Measurements from ENCODE around the gene CACYBP. TPM values are rescaled to one million over a fixed set of nuclear protein-coding genes. Genes with fewer than 3 reads are reported as not detected.

The CACYBP gene
- total and polyA plus RNA-seq, 2 of the 13 experiments (the other 11 are each of a cell fraction or from before 2014, with no cell fraction given): 18.4 to 183 TPM

DNA sequence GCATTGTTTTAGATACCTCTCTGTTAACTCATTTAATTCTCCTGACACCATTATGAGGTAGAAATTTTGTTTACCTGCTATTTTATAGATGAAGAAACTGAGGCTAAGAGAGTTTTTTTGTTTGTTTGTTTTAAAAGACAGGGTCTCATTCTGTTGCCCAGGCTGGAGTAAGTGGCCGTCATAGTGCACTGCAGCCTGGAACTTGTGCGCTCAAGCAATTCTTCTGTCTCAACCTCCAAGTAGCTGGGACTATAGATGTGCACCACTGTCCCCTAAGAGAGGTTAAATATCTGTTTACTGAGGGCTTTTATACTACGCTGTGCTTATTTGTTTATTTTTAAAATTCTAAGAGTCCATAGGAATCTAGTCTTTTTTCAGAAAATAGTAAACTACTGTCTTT, 43.7 kb upstream of the CACYBP start:
- Histone ChIP-seq H3K4me1 (ENCODE audit: insufficient read depth, low read length) (peaks cover 37% of the 10 kb centered on the region), H3K79me2 (ENCODE audit: insufficient read depth, low read length) (no peaks in the 10 kb centered on the region), H2AFZ (ENCODE audit: low read length) (no peak overlapping the region), H3K9me3 (ENCODE audit: low read length) (no peaks in the 10 kb centered on the region), H3K27me3 (ENCODE audit: control insufficient read depth in 1 of 2, insufficient read depth in 2 of 2, low read length in 2 of 2) (no peaks in the 10 kb centered on the region), H3K9ac (ENCODE audit: insufficient read depth, low read depth, low read length) (no peak overlapping the region), H4K20me1 (ENCODE audit: insufficient read depth, low read length) (no peaks in the 10 kb centered on the region), H3K36me3 (replicated peaks in 1 of 2; ENCODE audit: control insufficient read depth in 1 of 2, insufficient read depth in 2 of 2, low read length in 2 of 2) (no peaks in the 10 kb centered on the region), H3K4me2 (ENCODE audit: low read depth, low read length) (no peak overlapping the region), H3K4me3 (replicated peaks in 1 of 3; ENCODE audit: insufficient read depth in 1 of 3, low read depth in 2 of 3, low read length in 3 of 3) (no peak overlapping the region), H3K27ac (ENCODE audit: extremely low read length, insufficient read depth, low read length) (no peak overlapping the region)
- FAIRE-seq: no peak
- BruUV-seq (replicated peaks): no TSS peak
- in situ Hi-C loops (cut with HindIII; ENCODE audit: extremely low pct_ligation_motif_present, low pct_unique_long_range_greater_than_20kb): no loop called here
- WGBS (ENCODE audit: low lambda C conversion rate): 97% methylated on average over 3 of the region's 3 CpGs
- ChIA-PET POLR2A (no interaction called here), CTCF (ENCODE audit: low intra/inter-chr PET ratio, low total read pairs) (no interaction called here)
- TF ChIP-seq, protein P1, sequence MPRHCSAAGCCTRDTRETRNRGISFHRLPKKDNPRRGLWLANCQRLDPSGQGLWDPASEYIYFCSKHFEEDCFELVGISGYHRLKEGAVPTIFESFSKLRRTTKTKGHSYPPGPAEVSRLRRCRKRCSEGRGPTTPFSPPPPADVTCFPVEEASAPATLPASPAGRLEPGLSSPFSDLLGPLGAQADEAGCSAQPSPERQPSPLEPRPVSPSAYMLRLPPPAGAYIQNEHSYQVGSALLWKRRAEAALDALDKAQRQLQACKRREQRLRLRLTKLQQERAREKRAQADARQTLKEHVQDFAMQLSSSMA (CRISPR knock-in tag; IDR thresholded peaks at IDR 0.05): no peak
- TF ChIP-seq HOXA9 (CRISPR knock-in tag; IDR thresholded peaks at IDR 0.05; ENCODE audit: borderline replicate concordance) (no peak), POLR2A (IDR thresholded peaks at IDR 0.05; ENCODE audit: insufficient read depth in 1 of 2, low read depth in 2 of 2, low read length in 2 of 2) (no peak), ZBTB38 (CRISPR knock-in tag; IDR thresholded peaks at IDR 0.05) (no peak), ZNF124 (CRISPR knock-in tag; IDR thresholded peaks at IDR 0.05) (no peak), STAT5B (CRISPR knock-in tag; IDR thresholded peaks at IDR 0.05) (no peak), ZNF414 (CRISPR knock-in tag; IDR thresholded peaks at IDR 0.05) (no peak), ZNF772 (CRISPR knock-in tag; IDR thresholded peaks at IDR 0.05) (no peak), ZFP90 (CRISPR knock-in tag; IDR thresholded peaks at IDR 0.05; ENCODE audit: borderline replicate concordance) (no peak), ZBTB7B (CRISPR knock-in tag; IDR thresholded peaks at IDR 0.05) (no peak), TBL1XR1 (IDR thresholded peaks at IDR 0.05; ENCODE audit: borderline replicate concordance, low read length, partially characterized antibody) (no peak), ZNF317 (CRISPR knock-in tag; IDR thresholded peaks at IDR 0.05) (no peak), ARNTL (CRISPR knock-in tag; IDR thresholded peaks at IDR 0.05) (no peak), ATRX (CRISPR knock-in tag; IDR thresholded peaks at IDR 0.05; ENCODE audit: borderline replicate concordance) (no peak), KLF13 (CRISPR knock-in tag; IDR thresholded peaks at IDR 0.05) (no peak), MNT (IDR thresholded peaks at IDR 0.05) (no peak)
- TF ChIP-seq, protein P2, sequence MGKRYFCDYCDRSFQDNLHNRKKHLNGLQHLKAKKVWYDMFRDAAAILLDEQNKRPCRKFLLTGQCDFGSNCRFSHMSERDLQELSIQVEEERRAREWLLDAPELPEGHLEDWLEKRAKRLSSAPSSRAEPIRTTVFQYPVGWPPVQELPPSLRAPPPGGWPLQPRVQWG (CRISPR knock-in tag; IDR thresholded peaks at IDR 0.05; ENCODE audit: borderline replicate concordance, low read depth): no peak
- ATAC-seq: no peak
- intact Hi-C loops (cut with micrococcal nuclease; ENCODE audit: unreplicated experiment): no loop called here
- no peak for DNase-seq (ENCODE audit: low spot score)

Data from HepG2 (cell line).